ENCODE results near the gene CUZD1. TPM values are rescaled to one million over a fixed set of nuclear protein-coding genes. Genes with fewer than 3 reads are reported as not detected.
"Not testable (repeated sequence)": the region's sequence is repeated elsewhere in the genome, so short reads cannot be mapped to it uniquely, and the experiment has no call there.

Gene CUZD1
- total and polyA plus RNA-seq, 2 of the 4 experiments (the other 2 are of a cell fraction) = 0.36 to 0.67 TPM

DNA sequence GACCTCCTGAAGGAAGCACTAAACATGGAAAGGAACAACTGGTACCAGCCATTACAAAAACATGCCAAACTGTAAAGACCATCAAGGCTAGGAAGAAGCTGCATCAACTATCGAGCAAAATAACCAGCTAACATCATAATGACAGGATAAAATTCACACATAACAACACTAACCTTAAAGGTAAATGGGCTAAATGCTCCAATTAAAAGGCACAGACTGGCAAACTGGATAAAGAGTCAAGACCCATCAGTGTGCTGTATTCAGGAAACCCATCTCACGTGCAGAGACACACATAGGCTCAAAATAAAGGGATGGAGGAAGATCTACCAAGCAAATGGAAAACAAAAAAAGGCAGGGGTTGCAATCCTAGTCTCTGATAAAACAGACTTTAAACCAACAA is 23.1 kb upstream of the CUZD1 start:
- CTCF ChIA-PET; H2AK9ac ChIP-seq (replicated peaks; ENCODE audit: low read depth, low read length, poor library complexity); dilution Hi-C loops (cut with HindIII; ENCODE audit: low sequenced_read_pairs, unreplicated experiment): not testable (repeated sequence)

GRCh38 chr10:122866757-122867482 is 21.3 kb upstream of the CUZD1 start:
- H3K4me2 ChIP-seq (ENCODE audit: low read depth, low read length); intact Hi-C loops (cut with micrococcal nuclease): not testable (repeated sequence)
- WGBS, 2 experiments (ENCODE audit: extremely low coverage in 2 of 2, insufficient read length in 1 of 2) = 60% methylated on average over 1 of the region's 3 CpGs; no CpG with 5 or more reads in 1 of the 2 experiments

More for the DNA sequence above, 23.1 kb upstream of the CUZD1 start:
- H3K56ac ChIP-seq (ENCODE audit: extremely low read depth, insufficient read depth, low read length); DNase-seq; POLR2A ChIA-PET (ENCODE audit: unreplicated experiment); H3K23ac ChIP-seq (ENCODE audit: low read depth, low read length); H3K4ac ChIP-seq (ENCODE audit: low read depth, low read length); H3K9ac ChIP-seq (ENCODE audit: low read depth, low read length); H2BK120ac ChIP-seq (ENCODE audit: low read depth, low read length); H3K9me1 ChIP-seq (ENCODE audit: insufficient read depth, low read length); intact Hi-C loops (cut with micrococcal nuclease); H3K9me3 ChIP-seq (ENCODE audit: control insufficient read depth, insufficient read depth, low read length); H3K18ac ChIP-seq (ENCODE audit: low read depth, low read length); H2AFZ ChIP-seq (replicated peaks; ENCODE audit: low read length, poor library complexity); ATAC-seq (ENCODE audit: low read depth); H3K36me3 ChIP-seq (ENCODE audit: control insufficient read depth, insufficient read depth, low read length); H2BK20ac ChIP-seq (ENCODE audit: low read depth, low read length); H3K14ac ChIP-seq (replicated peaks; ENCODE audit: low read depth, low read length); BruUV-seq (replicated peaks); H4K8ac ChIP-seq (ENCODE audit: low read depth in 2 of 2, low read length in 2 of 2); H4K20me1 ChIP-seq (ENCODE audit: insufficient read depth, low read length); H4K5ac ChIP-seq (ENCODE audit: low read depth, low read length); H3K4me3 ChIP-seq (ENCODE audit: insufficient read depth, low read depth, low read length); H3K4me2 ChIP-seq (ENCODE audit: low read depth, low read length); H2AK5ac ChIP-seq (ENCODE audit: low read depth, low read length); H2BK15ac ChIP-seq (ENCODE audit: low read depth, low read length); H4K91ac ChIP-seq (ENCODE audit: insufficient read depth, low read depth, low read length); H3K27ac ChIP-seq (ENCODE audit: insufficient read depth, low read length); H3K79me1 ChIP-seq (ENCODE audit: low read depth in 1 of 2, low read length in 2 of 2); H3K27me3 ChIP-seq (ENCODE audit: control insufficient read depth, insufficient read depth, low read length); H3K4me1 ChIP-seq (ENCODE audit: control insufficient read depth, insufficient read depth, low read length); H2BK5ac ChIP-seq (ENCODE audit: low read depth, low read length, poor library complexity, severe bottlenecking): not testable (repeated sequence)
- WGBS, 2 experiments (ENCODE audit: extremely low coverage in 2 of 2, insufficient read length in 1 of 2) = no CpG with 5 or more reads among the region's 2 CpGs
- in situ Hi-C loops (cut with MboI; ENCODE audit: low sequenced_read_pairs) = loop anchor here (25.0 kb wide), 2 partner anchors 294 to 706 kb away; partner anchors contain the start of gene BUB3

More at GRCh38 chr10:122866757-122867482, 21.3 kb upstream of the CUZD1 start:
- H2AK5ac ChIP-seq (ENCODE audit: low read depth, low read length); H3K56ac ChIP-seq (ENCODE audit: extremely low read depth, insufficient read depth, low read length); dilution Hi-C loops (cut with HindIII; ENCODE audit: low sequenced_read_pairs, unreplicated experiment); H3K4ac ChIP-seq (ENCODE audit: low read depth, low read length); H4K91ac ChIP-seq (ENCODE audit: insufficient read depth, low read depth, low read length); H2BK20ac ChIP-seq (ENCODE audit: low read depth, low read length); CTCF ChIA-PET; H2AFZ ChIP-seq (replicated peaks; ENCODE audit: low read length, poor library complexity); POLR2A ChIA-PET (ENCODE audit: unreplicated experiment); H3K14ac ChIP-seq (replicated peaks; ENCODE audit: low read depth, low read length); H3K27ac ChIP-seq (ENCODE audit: insufficient read depth, low read length); H3K9me3 ChIP-seq (ENCODE audit: control insufficient read depth, insufficient read depth, low read length); H3K23ac ChIP-seq (ENCODE audit: low read depth, low read length); ATAC-seq (ENCODE audit: low read depth); H2BK120ac ChIP-seq (ENCODE audit: low read depth, low read length); H3K18ac ChIP-seq (ENCODE audit: low read depth, low read length); H3K36me3 ChIP-seq (ENCODE audit: control insufficient read depth, insufficient read depth, low read length); H2BK15ac ChIP-seq (ENCODE audit: low read depth, low read length); H3K4me3 ChIP-seq (ENCODE audit: insufficient read depth, low read depth, low read length); H3K27me3 ChIP-seq (ENCODE audit: control insufficient read depth, insufficient read depth, low read length); BruUV-seq (replicated peaks); H2AK9ac ChIP-seq (replicated peaks; ENCODE audit: low read depth, low read length, poor library complexity); H3K9ac ChIP-seq (ENCODE audit: low read depth, low read length); H4K20me1 ChIP-seq (ENCODE audit: insufficient read depth, low read length); H3K9me1 ChIP-seq (ENCODE audit: insufficient read depth, low read length): not testable (repeated sequence)
- H4K8ac ChIP-seq (ENCODE audit: low read depth in 2 of 2, low read length in 2 of 2) = peak overlapping the region in 1 of 2 experiments; percentile 3; a peak in 1 of 4 replicates
- peaks cover 4 to 11% of the 10 kb centered on the region in 2 experiments; a peak in 3 of 4 replicates for H3K79me1 ChIP-seq (ENCODE audit: low read depth in 1 of 2, low read length in 2 of 2)
- peak overlapping the region; percentile 81; the same call in 1 of the 2 replicates for H4K5ac ChIP-seq (ENCODE audit: low read depth, low read length)
- in situ Hi-C loops (cut with MboI; ENCODE audit: low sequenced_read_pairs) = loop anchor here (25.0 kb wide), 2 partner anchors 295 to 705 kb away; partner anchors contain the start of gene BUB3
- peak overlapping the region; percentile 76 for H2BK5ac ChIP-seq (ENCODE audit: low read depth, low read length, poor library complexity, severe bottlenecking)
- H3K4me1 ChIP-seq (ENCODE audit: control insufficient read depth, insufficient read depth, low read length) = peaks cover 11% of the 10 kb centered on the region
- DNase-seq = peak; percentile 33
